Measurements from ENCODE around the gene FOXC1.
A peak's percentile ranks its signal among the peaks of the same experiment; 100 is the strongest.

FOXC1 gene

GRCh38 chr6:1615853-1616420 is 6.2 kb downstream of the FOXC1 start:
- no peak for DNase-seq (ENCODE audit: low spot score)
- peak overlapping the region; percentile 97 for H3K4me3 ChIP-seq
- peak overlapping the region; percentile 85 to 86 for H3K27ac ChIP-seq
- no peak for TF ChIP-seq CTCF (IDR thresholded peaks at IDR 0.05)

DNA sequence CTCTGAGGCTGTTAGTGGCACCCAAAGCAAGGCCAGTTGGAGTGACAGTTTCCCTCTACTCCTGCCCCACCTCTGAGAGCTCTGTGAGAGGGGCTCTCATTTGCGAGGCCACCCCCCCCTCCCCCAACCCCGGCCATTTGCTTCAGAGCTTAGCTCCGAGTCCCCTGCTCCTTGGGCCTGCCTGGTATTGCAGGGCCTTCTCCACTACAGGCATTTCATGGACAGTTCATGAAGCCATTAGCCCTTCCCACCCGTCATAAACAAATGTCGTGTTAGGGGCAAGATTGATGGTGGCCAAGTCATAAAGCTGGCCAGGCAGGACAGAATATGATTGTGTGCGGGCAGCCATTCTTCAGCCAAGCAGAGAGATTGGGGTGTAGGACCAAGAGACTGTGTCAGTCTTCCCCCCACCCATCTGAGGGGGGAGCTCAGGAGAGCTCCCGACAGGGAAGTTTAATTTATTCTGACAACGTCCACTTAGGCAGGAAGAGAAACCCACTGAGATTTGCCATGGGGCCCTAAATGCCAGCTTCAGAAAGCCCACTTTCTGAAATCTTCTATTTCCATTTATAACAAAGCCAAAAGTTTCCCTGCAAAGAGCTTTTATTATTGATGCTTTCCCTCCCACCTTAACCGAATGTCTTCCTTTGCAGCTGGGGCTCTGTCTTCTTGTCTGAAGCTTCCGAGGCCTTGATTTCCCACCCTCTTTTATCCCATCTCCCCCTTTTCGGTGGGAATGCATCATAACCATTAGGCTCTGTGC is 7.2 kb downstream of the FOXC1 start:
- TF ChIP-seq CTCF (IDR thresholded peaks at IDR 0.05): no peak

GRCh38 chr6:1617466-1618310 is 8.0 kb downstream of the FOXC1 start:
- DNase-seq (ENCODE audit: low spot score): peak; percentile 75
- Histone ChIP-seq H3K4me3 (peak overlapping the region; percentile 97), H3K27ac (peak overlapping the region; percentile 85 to 86)
- no peak for TF ChIP-seq CTCF (IDR thresholded peaks at IDR 0.05)

More for the DNA sequence above, 7.2 kb downstream of the FOXC1 start:
- DNase-seq (ENCODE audit: low spot score): peak; percentile 73
- H3K27ac ChIP-seq: peak overlapping the region; percentile 85 to 86
- H3K4me3 ChIP-seq: peak overlapping the region; percentile 97

- TF ChIP-seq CTCF (IDR thresholded peaks at IDR 0.05): no peak
- H3K4me3 ChIP-seq: peak overlapping the region; percentile 97
- DNase-seq (ENCODE audit: low spot score): peak; percentile 74
- H3K27ac ChIP-seq: peak overlapping the region; percentile 85 to 86
Measured at GRCh38 chr6:1618311-1619097, 8.8 kb downstream of the FOXC1 start.

- TF ChIP-seq CTCF (IDR thresholded peaks at IDR 0.05): no peak
- peak overlapping the region; percentile 85 to 86 for H3K27ac ChIP-seq
- DNase-seq (ENCODE audit: low spot score): peak; percentile 72
- H3K4me3 ChIP-seq: peak overlapping the region; percentile 97
Measured at GRCh38 chr6:1619098-1619672, 9.5 kb downstream of the FOXC1 start.
